Keratinocyte (primary cell): Measurements from ENCODE around the gene FOXP4.

Source experiments
- CTCF ChIP-seq, 3 experiments: IDR thresholded peaks in 1 of 3; conservative IDR thresholded peaks in 1 of 3; optimal IDR thresholded peaks in 1 of 3; 2 replicates in 2 of 3; 3 replicates in 1 of 3; pipeline versions ENCODE3 to v1.5.1; 2011; ENCODE audit warnings: low read length in 3 of 3, mild to moderate bottlenecking in 3 of 3, moderate library complexity in 2 of 3, control low read depth in 1 of 3, inconsistent platforms in 1 of 3; ENCODE audit not compliant: insufficient read depth in 2 of 3; ENCODE audit errors: extremely low read depth in 1 of 3
- EZH2 ChIP-seq: IDR thresholded peaks from one replicate; pipeline ENCODE4 v1.6.1; 2012; ENCODE audit warnings: inconsistent platforms, mild to moderate bottlenecking, low read length, moderate library complexity

- TF ChIP-seq CTCF (optimal IDR thresholded peaks at IDR 0.05 in 1 of 3, IDR thresholded peaks at IDR 0.05 in 1 of 3, conservative IDR thresholded peaks at IDR 0.05 in 1 of 3; ENCODE audit: extremely low read depth in 1 of 3, insufficient read depth in 2 of 3, low read length in 3 of 3) (no peak), EZH2 (no peak)
These were observed 43.6 kb upstream of the FOXP4 start for GRCh38 chr6:41502566-41502916.
